Upper lobe of left lung (tissue), 6 donors: ENCODE measurements around the gene ZNF341. TPM values are rescaled to one million over a fixed set of nuclear protein-coding genes. Genes with fewer than 3 reads are reported as not detected.

Experiments
- ATAC-seq, 2 donors: fragments of 200-7000 bp; cut with Tn5 transposase; one replicate each; pipeline ENCODE4 v1.9.1; 2022; ENCODE audit warnings: mild to moderate bottlenecking in 2 of 2, moderate library complexity in 2 of 2; ENCODE audit not compliant: low FRiP score in 2 of 2
- DNase-seq, 2 donors: peaks; one replicate each; pipeline ENCODE4 v3.0.0-alpha.2; 2019 to 2020
- H3K27ac ChIP-seq, 4 donors: fragments of 200-600 bp; sonication (generic); one replicate each; pipeline ENCODE4 v1.5.1; 2016 to 2019
- H3K27me3 ChIP-seq, 4 donors: fragments of 200-600 bp; sonication (generic); one replicate each; pipeline ENCODE4 v1.5.1; 2017 to 2019
- H3K36me3 ChIP-seq, 4 donors: fragments of 200-600 bp; sonication (generic); one replicate each; pipeline ENCODE4 v1.5.1; 2016 to 2019
- H3K4me1 ChIP-seq, 4 donors: fragments of 200-600 bp; sonication (generic); one replicate each; pipeline ENCODE4 v1.5.1; 2018 to 2019
- H3K4me3 ChIP-seq, 4 donors: fragments of 200-600 bp; sonication (generic); one replicate each; pipeline ENCODE4 v1.5.1; 2017 to 2019; ENCODE audit warnings: mild to moderate bottlenecking in 2 of 4, moderate library complexity in 1 of 4
- H3K9me3 ChIP-seq, 4 donors: fragments of 200-600 bp; sonication (generic); one replicate each; pipeline ENCODE4 v1.5.1; 2018 to 2019
- EP300 ChIP-seq, 4 donors: sonication (generic); formaldehyde crosslinking; IDR thresholded peaks; one replicate each; pipeline ENCODE4 v1.5.1; 2017; ENCODE audit warnings: antibody characterized with exemption in 4 of 4, control low read depth in 2 of 4
- POLR2A ChIP-seq, 4 donors: fragments of 450-650 bp; IDR thresholded peaks; one replicate each; pipeline ENCODE4 v1.5.1; 2016 to 2017; ENCODE audit warnings: antibody characterized with exemption in 4 of 4, mild to moderate bottlenecking in 2 of 4
- POLR2AphosphoS5 ChIP-seq, 2 donors: sonication (generic); formaldehyde crosslinking; IDR thresholded peaks; one replicate each; pipeline ENCODE4 v1.5.1; 2017; ENCODE audit warnings: antibody characterized with exemption in 2 of 2
- WGBS, 2 donors: methylation state at CpG; one replicate each; pipeline ENCODE4 v1.1.5; 2017 to 2018; 5-methylcytosine and 5-hydroxymethylcytosine counted together
- total RNA-seq, 6 donors: library from RNA; depleted of rRNA in 4 of 6; stranded (reverse); fragments of >200 nt in 4 of 6; gene quantifications; one replicate each; pipeline versions ENCODE4 v1.1.0 to v1.2.1, GENCODE V29; 2016 to 2021
- TF ChIP-seq, protein P1 (sequence below), 6 experiments: fragments of 450-650 bp in 4 of 6; fragments of 200-600 bp in 2 of 6; sonication (generic) in 2 of 6; IDR thresholded peaks; one replicate each; pipeline ENCODE4 v1.5.1; 2016 to 2019; ENCODE audit warnings: antibody characterized with exemption in 6 of 6
- donor health status: DM: no; HTN: no; CAD: no; lungs with moderate emphysema.
- donor health status: DM: no; HTN: yes; CAD: no; lungs with severe emphysema.

The ZNF341 gene
- total RNA-seq, 6 donors from 2014 or later = 2.0 to 17.8 (median 5.0) TPM

GRCh38 chr20:33721391-33722140 lies 10.2 kb upstream of the ZNF341 start:
- H3K4me3 ChIP-seq = no peak overlapping the region
- H3K4me1 ChIP-seq = peaks cover 9 to 39% (median 21%) of the 10 kb centered on the region in 4 donors
- no peak overlapping the region for H3K27ac ChIP-seq
- DNase-seq (no peak), ATAC-seq (no peak)
- no peaks in the 10 kb centered on the region for H3K9me3 ChIP-seq
- TF ChIP-seq POLR2AphosphoS5 (IDR thresholded peaks at IDR 0.05) (no peak), EP300 (IDR thresholded peaks at IDR 0.05) (no peak), POLR2A (IDR thresholded peaks at IDR 0.05) (no peak)
- TF ChIP-seq, protein P1, sequence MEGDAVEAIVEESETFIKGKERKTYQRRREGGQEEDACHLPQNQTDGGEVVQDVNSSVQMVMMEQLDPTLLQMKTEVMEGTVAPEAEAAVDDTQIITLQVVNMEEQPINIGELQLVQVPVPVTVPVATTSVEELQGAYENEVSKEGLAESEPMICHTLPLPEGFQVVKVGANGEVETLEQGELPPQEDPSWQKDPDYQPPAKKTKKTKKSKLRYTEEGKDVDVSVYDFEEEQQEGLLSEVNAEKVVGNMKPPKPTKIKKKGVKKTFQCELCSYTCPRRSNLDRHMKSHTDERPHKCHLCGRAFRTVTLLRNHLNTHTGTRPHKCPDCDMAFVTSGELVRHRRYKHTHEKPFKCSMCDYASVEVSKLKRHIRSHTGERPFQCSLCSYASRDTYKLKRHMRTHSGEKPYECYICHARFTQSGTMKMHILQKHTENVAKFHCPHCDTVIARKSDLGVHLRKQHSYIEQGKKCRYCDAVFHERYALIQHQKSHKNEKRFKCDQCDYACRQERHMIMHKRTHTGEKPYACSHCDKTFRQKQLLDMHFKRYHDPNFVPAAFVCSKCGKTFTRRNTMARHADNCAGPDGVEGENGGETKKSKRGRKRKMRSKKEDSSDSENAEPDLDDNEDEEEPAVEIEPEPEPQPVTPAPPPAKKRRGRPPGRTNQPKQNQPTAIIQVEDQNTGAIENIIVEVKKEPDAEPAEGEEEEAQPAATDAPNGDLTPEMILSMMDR (IDR thresholded peaks at IDR 0.05) = no peak
- 93 to 94% methylated on average over 11 of the region's 11 CpGs for WGBS, 2 donors
- H3K36me3 ChIP-seq = no peaks in the 10 kb centered on the region
- no peaks in the 10 kb centered on the region for H3K27me3 ChIP-seq

GRCh38 chr20:33724439-33725094 lies 7.2 kb upstream of the ZNF341 start:
- Histone ChIP-seq H3K9me3 (no peaks in the 10 kb centered on the region), H3K27me3 (no peaks in the 10 kb centered on the region), H3K4me3 (no peak overlapping the region), H3K4me1 (peaks cover 1 to 27% (median 15%) of the 10 kb centered on the region in 4 donors), H3K36me3 (no peaks in the 10 kb centered on the region), H3K27ac (peak overlapping the region; percentile 13 to 82 (median 60))
- 70% methylated on average over 14 of the region's 14 CpGs for WGBS, 2 donors
- TF ChIP-seq POLR2A (IDR thresholded peaks at IDR 0.05) (no peak), POLR2AphosphoS5 (IDR thresholded peaks at IDR 0.05) (no peak), EP300 (IDR thresholded peaks at IDR 0.05) (peak in 1 of 4 donors; percentile 44)
- TF ChIP-seq, protein P1 (IDR thresholded peaks at IDR 0.05) = peak in 2 of 6 experiments; percentile 7 to 12
- DNase-seq = peak in 1 of 2 donors; percentile 76
- ATAC-seq = peak; percentile 17 to 87

DNA sequence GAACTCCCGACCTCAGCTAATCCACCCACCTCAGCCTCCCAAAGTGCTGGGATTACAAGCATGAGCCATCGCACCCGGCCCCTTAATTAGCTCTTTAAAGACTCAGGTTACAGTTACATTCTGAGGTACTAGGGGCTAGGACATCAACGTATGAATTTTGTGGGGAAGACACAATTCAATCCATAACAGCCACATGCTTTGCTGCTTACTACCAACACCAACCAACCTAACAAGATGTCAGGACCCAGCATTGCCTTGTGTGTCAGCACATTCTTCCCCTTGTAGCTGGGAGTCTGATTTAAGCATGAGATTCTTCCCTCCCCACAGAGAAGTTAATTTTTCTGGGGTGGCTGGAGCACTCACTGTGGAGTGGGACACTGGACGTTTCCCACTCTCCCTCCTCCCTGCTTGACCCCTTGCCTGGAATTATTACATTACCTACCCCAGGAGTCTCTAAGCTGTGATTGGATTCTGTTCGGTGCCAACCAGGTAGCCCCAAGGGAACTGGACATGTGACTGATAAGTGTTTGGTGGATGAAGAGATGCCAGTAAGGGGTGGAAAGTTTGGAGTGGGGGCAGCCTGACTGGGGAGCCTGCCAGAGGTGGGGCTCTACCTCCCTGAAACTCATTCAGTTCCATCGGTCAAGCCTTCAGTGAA lies 6.1 kb upstream of the ZNF341 start:
- Histone ChIP-seq H3K9me3 (no peaks in the 10 kb centered on the region), H3K27ac (peak overlapping the region in 3 of 4 donors; percentile 13 to 82 (median 68)), H3K4me1 (peaks cover 0 to 22% (median 10%) of the 10 kb centered on the region in 4 donors), H3K4me3 (no peak overlapping the region), H3K36me3 (no peaks in the 10 kb centered on the region), H3K27me3 (no peaks in the 10 kb centered on the region)
- peak in 1 of 2 donors; percentile 53 for ATAC-seq
- TF ChIP-seq EP300 (IDR thresholded peaks at IDR 0.05) (peak in 1 of 4 donors; percentile 70), POLR2A (IDR thresholded peaks at IDR 0.05) (peak in 1 of 4 donors; percentile 4)
- TF ChIP-seq, protein P1 (IDR thresholded peaks at IDR 0.05) = no peak
- 63 to 78% methylated on average over 6 to 7 of the region's 7 CpGs for WGBS, 2 donors
- DNase-seq = peak in 1 of 2 donors; percentile 64

- ATAC-seq (no peak), DNase-seq (no peak)
- Histone ChIP-seq H3K9me3 (no peaks in the 10 kb centered on the region), H3K4me1 (peaks cover 5 to 28% (median 16%) of the 10 kb centered on the region in 4 donors), H3K27me3 (no peaks in the 10 kb centered on the region), H3K27ac (peak overlapping the region in 2 of 4 donors; percentile 74 to 82), H3K36me3 (no peaks in the 10 kb centered on the region), H3K4me3 (no peak overlapping the region)
- TF ChIP-seq POLR2A (IDR thresholded peaks at IDR 0.05) (no peak), POLR2AphosphoS5 (IDR thresholded peaks at IDR 0.05) (no peak), EP300 (IDR thresholded peaks at IDR 0.05) (no peak)
- TF ChIP-seq, protein P1 (IDR thresholded peaks at IDR 0.05) = no peak
- WGBS, 2 donors = 93% methylated on average over 5 of the region's 5 CpGs
Observed at GRCh38 chr20:33727115-33727479, 4.7 kb upstream of the ZNF341 start.
